Amniotic epithelial cell (primary cell): Measurements from ENCODE around the gene DSCAM.
"Not testable (repeated sequence)": the region's sequence is repeated elsewhere in the genome, so short reads cannot be mapped to it uniquely, and the experiment has no call there.

Source experiments
- DNase-seq: peaks from one replicate; pipeline ENCODE4 v3.0.0-alpha.2; 2010; ENCODE audit warnings: low read depth

The DSCAM gene, protein sequence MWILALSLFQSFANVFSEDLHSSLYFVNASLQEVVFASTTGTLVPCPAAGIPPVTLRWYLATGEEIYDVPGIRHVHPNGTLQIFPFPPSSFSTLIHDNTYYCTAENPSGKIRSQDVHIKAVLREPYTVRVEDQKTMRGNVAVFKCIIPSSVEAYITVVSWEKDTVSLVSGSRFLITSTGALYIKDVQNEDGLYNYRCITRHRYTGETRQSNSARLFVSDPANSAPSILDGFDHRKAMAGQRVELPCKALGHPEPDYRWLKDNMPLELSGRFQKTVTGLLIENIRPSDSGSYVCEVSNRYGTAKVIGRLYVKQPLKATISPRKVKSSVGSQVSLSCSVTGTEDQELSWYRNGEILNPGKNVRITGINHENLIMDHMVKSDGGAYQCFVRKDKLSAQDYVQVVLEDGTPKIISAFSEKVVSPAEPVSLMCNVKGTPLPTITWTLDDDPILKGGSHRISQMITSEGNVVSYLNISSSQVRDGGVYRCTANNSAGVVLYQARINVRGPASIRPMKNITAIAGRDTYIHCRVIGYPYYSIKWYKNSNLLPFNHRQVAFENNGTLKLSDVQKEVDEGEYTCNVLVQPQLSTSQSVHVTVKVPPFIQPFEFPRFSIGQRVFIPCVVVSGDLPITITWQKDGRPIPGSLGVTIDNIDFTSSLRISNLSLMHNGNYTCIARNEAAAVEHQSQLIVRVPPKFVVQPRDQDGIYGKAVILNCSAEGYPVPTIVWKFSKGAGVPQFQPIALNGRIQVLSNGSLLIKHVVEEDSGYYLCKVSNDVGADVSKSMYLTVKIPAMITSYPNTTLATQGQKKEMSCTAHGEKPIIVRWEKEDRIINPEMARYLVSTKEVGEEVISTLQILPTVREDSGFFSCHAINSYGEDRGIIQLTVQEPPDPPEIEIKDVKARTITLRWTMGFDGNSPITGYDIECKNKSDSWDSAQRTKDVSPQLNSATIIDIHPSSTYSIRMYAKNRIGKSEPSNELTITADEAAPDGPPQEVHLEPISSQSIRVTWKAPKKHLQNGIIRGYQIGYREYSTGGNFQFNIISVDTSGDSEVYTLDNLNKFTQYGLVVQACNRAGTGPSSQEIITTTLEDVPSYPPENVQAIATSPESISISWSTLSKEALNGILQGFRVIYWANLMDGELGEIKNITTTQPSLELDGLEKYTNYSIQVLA (N-terminal part only)

GRCh38 chr21:40846587-40847411 lies at the start of gene DSCAM:
TSS of gene DSCAM (minus strand) at chr21:40847158. CDS start at chr21:40846661, 497 bp downstream.
- no peak for DNase-seq

DNA sequence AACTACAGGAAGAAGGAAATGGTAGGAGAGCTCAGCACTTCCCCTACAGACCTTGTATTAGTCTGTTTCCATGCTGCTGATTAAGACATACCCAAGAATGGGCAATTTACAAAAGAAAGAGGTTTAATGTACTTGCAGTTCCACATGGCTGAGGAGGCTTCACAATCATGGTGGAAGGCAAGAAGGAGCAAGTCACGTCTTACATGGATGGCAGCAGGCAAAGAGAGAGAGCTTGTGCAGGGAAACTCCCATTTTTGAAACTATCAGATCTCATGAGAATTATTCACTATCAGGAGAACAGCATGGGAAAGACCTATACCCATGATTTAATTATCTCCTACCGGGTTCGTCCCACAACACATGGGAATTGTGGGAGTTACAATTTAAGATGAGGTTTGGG lies 48.7 kb upstream of the DSCAM start:
- not testable (repeated sequence) for DNase-seq

DNA sequence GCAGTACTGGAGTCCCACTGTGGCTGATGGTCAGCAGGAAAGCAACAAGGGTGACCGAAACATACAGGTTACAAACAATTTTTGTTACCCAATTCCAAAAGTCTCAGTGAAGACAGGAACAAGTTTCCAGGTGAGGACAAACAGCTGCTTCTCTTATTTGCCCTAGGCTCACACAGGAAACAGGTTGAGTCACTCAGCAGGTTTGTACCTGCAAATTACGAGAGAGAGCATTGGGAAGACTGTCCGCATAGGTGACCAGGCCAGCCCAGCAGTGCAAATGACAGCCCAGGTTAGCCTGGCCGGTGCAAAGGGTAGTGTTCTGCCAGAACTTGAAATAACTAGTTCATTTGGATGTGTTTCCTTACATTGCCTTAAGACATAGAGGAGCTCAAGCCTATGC lies 40.0 kb upstream of the DSCAM start:
- no peak for DNase-seq

DNA sequence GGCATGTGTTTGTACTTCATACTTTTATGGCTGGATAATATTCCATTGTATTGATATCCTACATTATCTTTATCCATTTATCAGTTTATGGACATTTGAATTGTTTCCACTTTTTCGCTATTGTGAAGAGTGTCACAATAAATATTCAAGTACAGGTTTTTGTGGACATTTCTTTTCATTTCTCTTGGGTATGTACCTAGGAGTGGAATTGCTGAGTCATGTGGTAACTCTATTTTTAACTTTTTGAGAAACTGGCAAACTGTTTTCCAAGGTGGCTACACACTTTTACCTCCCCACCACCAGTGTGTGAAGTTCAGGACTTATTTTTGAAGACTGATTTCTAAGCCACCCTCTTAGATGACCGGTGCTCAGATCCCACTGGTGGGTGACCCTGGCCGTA lies 39.0 kb upstream of the DSCAM start:
- no peak for DNase-seq

DNA sequence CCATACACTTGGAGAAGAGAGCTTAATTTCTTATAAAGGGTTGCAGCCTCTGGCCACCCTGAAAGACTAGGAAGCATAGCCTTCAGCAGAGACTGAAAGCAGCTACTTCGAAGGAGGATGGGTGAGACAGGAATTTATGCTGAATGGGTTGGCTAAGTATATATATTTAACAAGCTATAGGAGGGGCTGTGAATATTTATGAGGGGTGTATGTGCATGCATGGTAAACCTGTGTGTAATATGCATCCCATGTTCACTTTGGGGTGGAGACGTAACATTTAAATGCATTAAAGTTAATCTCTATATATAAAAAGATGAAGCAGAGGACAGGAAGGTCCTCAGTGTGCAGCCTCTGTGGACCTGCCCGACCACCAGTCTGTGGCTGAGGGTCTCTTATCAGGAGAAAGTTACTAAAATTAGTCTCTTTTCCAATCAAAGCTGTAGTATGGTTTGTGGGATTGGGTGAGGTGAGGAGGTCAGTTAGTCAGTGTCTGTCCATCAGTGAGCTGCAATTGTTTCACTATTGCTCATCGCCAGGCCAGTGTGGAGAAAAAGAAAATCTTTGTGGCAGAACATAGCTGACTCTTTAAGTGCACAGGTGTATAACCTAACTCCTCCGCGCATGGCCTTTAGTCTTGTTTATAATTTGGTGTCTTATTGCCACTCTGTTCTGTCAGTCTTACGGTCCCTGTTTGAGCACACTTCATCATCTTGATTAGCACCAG lies 35.4 kb upstream of the DSCAM start:
- DNase-seq = no peak

DNA sequence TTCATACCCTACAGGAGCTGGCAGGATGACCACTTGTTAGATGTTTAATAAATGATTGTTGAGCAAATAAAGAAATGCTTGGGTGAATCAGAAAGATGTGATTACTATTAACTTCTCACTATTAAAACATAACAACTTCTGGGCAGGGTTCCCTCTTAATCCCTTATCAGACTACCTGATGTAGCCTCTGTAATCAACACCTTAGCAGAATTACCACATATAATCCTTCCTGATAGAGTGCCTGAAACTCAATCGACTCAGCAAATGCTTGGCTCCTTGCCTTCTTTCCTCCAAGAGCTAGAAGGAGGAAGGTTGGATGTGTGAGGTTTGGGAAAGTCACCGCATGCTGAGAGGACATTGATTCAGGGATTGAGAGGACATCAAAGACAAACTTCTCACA lies 34.8 kb upstream of the DSCAM start:
- no peak for DNase-seq

DNA sequence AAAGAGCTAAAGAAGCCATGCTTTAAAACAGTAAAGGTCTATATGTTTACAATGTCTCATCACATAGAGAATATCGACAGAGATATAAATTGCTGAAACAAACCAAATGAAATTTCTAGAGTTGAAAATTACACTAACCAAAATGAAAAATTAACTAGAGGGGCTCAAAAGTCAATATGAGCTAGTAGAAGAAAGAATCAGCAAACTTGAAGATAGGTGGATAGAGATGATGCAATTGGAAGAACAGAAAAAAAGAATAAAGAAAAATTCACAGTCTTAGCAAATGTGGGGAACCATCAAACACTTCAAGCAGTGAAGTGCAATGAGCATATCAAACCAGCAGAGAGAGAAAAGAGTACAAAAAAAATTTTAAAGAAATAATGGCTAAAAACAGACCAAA lies 24.1 kb upstream of the DSCAM start:
- DNase-seq = no peak

DNA sequence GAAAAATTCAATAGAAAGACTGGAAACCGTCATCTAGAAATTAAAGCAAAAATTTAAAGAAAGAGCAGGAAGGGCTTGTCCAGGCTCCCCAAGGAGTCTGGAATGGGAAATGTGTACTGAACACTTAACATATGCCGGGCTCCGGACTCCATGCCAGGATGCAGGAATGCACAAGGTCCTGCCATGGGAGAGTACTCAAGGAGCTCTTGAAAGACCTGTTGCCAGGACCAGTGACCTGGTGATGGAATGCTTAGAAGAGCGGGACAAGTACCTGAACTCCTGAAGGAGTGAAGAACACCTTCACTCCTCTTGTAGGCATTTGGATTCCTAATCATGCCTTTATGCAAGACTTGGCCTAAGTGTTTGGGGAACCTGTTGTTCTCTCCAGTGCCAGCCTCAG lies 16.9 kb upstream of the DSCAM start:
- DNase-seq = no peak

DNA sequence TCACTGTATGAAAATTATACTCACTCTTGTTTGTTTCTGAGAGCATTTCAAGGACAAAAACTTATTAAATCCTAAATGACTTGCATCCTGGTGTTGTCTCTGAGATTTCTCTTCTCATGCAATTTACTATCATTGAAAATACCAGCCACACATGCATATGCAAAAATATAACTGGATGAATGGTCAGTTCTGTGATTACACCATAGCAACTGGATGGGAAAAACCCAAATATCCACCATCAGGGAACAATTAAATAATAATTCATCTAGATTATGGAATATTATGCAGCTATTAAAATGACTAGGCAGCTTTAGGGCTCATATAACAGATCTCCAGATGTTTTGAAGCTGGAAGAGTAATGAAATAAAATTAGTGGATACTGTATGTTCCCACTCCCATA lies 11.6 kb upstream of the DSCAM start:
- DNase-seq = no peak

DNA sequence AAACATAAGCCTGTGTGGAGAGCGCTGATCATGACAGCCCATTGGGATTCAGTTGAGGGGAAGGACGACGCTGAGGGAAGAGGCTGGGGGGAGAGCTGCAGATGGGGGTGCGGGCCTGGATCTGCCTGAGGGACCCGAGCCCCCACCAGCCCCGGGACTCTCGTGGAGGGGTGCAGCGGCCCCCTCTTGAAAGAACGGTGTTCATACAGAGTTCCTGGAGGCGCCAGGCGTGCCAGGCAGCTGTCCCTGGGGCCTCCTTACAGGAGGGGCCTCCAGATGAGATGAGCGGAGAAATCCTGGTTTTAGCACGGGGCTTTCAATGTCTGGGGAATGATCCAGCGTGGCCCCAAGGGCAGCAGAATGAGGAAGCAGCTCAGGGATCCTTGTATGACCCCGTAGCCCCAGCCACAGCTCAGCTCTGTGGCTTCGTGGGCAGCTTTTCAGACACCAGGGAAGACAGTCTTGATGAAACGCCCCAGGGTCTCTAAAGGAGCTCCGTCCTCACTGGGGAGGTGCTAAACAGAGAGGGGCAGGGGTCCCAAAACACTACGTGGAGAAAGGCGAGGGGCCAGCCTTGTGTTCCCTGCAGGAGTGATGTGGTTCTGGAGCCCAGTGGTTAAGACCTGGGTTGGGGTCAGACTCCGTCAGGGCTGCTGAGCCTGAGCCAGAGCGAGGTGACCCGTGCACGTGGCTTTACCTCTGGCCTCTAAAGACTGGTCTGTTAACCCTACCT lies 7.2 kb upstream of the DSCAM start:
- no peak for DNase-seq

- DNase-seq = no peak
Measured at GRCh38 chr21:40852563-40852962, 5.6 kb upstream of the DSCAM start.

- no peak for DNase-seq
Measured at GRCh38 chr21:40851749-40852148, 4.8 kb upstream of the DSCAM start.

- no peak for DNase-seq
Measured at GRCh38 chr21:40850071-40850470, 3.1 kb upstream of the DSCAM start.

DNA sequence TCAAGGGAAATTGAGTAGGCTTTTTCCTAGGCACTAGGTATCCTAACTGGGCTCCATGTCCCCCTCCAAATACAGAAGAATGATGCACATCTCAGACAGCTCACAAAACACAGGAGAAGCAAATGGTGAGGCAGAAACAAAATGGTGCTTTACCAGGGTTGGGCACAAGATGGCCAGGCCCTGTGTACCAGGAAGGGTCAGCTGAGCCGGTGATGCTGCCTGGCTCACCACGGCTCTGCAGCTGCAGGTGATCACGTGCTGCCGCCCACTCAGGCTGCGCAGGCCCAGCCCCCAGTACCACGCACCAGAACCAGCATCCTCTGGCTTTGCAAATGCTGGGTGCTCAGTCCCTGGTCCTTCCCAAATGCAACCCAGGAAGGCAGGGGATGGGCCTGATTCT lies 993 bp upstream of the DSCAM start:
- no peak for DNase-seq

GRCh38 chr21:40846103-40846502 lies 855 bp downstream of the DSCAM start:
- no peak for DNase-seq

DNA sequence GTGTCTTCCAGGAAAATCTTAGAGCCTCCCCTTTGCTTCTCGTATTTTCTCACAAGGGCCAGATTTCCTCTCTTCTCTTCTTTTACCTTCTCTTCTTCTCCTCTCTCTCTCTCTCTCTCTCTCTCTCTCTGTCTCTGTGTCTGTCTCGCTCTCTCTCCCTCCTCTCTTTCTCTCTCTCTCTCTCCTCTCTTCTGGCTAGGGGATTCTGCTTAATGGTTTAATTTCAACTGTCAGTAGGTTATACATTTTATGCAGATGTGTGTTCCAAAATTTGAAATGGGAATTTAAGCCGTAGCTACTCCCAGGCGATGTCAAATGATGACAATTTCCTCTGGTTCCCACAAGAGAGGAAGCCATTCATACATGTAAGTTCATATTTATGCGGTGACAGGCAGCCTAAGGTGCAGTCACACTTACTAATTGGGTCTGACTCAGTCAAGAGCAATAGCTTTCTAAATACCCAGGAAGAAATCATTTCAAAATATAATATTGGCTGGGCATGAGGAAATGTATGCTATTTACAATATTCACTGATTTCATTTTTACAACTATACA lies 1.4 kb downstream of the DSCAM start:
- DNase-seq = no peak

GRCh38 chr21:40844935-40845334 lies 2.0 kb downstream of the DSCAM start:
- DNase-seq = no peak

DNA sequence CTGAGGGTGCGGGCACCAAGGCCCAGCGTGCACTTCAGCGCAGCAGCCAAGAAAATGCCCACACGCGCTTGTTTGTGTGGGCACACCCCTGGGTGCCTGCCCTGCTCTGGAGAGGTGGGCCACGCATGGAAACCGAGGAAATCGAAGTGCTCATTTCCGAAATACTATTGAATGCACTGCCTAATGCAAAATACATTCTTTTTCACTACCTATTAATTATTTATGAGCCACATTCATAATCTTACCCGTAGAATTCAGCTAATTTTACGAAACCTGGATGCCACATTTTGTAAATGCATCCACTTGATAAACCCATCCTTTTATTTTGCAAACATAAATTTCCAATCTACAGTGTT lies 4.8 kb downstream of the DSCAM start:
- no peak for DNase-seq

DNA sequence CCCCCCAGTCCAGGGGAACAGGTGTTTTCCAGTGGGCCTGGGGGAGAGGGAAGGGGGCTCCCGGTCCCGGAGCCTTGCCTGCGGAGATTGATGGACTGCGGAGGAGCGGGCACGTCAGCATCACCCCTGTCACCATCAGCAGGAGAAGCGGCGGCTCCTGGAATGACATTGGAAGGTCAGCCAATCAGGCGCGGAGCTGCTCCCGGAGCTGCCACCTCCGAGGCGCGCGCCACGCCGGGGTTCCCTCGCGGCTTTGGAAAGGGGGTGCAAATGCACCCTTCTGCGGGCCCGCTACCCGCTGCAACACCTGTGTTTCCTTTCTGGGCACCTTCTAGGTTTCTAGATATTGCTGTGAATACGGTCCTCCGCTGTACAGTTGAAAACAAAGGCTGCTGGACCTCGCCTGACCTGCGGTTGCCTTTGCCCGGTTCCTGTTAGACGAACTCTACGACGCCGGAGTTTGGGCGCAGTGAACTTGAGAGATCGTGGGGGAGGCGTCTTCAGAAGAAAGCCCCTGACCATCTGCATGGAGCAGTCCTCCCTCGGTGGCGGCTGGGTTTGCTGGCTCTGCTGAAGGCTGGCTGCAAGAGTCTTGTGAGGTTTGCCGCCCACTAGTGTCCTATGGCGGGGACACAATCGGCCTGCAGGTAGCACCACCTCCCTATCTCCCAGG lies 5.3 kb downstream of the DSCAM start:
- no peak for DNase-seq
